Activated T-helper 1 cell treated with Interleukin-2 at 50 U/mL for 16 hours (primary cell): ENCODE results near the gene CEP97.
"Not testable (repeated sequence)": the region's sequence is repeated elsewhere in the genome, so short reads cannot be mapped to it uniquely, and the experiment has no call there.

Experiments used
- DNase-seq: peaks from one replicate; pipeline ENCODE4 v3.0.0-alpha.2; 2020; ENCODE audit warnings: low read depth

The CEP97 gene

GRCh38 chr3:101703169-101703568 lies 21.2 kb upstream of the CEP97 start:
- no peak for DNase-seq

DNA sequence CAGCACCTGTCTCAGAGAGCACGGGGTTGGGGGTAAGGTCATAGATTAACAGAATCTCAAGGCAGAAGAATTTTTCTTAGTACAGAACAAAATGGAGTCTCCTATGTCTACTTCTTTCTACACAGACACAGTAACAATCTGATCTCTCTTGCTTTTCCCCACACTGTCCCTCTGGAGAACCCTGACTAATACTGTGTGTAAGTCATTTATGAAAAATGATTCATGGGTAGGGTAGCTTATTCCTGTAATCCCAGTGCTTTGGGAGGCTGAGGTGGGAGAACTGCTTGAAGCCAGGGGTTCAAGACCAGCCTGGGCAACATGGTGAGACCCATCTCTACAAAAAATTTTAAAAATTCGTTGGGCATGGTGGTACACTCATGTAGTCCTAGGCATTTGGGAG lies 19.8 kb upstream of the CEP97 start:
- DNase-seq, result not testable (repeated sequence)

DNA sequence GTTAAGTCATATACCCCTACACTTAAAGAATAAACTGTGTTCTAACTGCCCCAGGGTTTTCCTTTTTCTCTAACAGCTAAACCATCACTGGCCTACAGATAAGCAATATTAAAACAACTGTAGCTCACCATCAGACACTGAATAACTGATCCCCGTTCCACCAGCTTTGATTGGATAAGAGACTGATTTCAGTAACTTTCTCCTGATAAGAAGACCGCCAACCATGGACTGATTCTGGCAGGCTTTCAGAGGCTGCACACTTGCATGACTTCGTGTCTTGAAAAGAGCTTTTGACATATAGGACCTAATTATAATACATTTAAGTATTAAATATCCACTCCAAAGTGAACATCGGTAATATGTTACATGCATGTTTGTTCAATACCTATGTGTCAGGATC lies 15.3 kb upstream of the CEP97 start:
- no peak for DNase-seq

- DNase-seq, result no peak
These were observed 6.0 kb upstream of the CEP97 start for GRCh38 chr3:101718455-101718854.

- DNase-seq, result no peak
These were observed 4.7 kb upstream of the CEP97 start for GRCh38 chr3:101719604-101720185.

DNA sequence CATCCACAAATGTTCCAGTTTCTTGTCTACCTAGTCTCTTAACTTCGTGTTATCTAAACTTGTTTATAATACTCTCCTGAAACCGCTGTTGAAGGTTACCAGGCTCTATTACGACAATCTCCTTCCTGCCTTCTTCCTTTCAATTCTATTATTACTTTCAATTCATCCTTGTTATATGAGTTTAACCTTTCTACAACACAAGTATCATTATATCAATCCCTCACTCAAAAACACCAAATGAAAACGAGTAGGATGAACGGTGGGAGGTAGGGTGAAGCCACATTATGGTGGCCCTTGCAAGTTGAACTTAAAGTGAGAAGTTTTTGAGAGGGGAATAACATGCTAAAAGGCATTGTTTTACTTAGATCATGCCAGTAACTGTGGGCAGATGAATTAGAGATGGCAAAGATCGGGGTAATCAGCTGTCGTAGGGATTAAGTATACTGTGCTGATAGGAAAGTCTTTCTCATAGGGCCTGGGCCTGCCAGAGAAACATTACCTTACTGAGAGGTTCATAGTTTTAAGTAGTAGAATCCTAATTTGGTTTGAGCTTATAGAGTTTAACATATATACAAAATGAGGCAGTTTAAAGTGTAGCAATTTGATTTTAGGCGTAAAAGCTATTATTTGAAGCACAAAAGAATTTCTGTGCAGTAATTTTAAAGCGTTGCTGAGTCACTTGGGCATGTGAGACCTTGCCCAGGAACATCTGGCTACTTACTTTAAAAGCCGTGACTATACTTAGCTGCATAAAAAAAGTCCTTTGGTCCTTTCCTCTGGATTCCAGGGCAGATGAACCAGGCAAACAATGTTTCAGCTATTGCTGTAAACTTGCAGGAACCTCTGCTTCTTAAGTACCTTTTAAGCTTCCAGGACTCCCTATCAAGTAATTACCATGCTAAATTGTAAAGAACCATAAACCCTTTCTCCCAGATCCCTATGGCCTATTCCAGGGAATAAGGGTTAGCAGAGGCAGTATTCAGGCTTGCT lies 3.3 kb upstream of the CEP97 start:
- no peak for DNase-seq

- no peak for DNase-seq
These were observed 1.8 kb upstream of the CEP97 start for GRCh38 chr3:101722394-101723173.

DNA sequence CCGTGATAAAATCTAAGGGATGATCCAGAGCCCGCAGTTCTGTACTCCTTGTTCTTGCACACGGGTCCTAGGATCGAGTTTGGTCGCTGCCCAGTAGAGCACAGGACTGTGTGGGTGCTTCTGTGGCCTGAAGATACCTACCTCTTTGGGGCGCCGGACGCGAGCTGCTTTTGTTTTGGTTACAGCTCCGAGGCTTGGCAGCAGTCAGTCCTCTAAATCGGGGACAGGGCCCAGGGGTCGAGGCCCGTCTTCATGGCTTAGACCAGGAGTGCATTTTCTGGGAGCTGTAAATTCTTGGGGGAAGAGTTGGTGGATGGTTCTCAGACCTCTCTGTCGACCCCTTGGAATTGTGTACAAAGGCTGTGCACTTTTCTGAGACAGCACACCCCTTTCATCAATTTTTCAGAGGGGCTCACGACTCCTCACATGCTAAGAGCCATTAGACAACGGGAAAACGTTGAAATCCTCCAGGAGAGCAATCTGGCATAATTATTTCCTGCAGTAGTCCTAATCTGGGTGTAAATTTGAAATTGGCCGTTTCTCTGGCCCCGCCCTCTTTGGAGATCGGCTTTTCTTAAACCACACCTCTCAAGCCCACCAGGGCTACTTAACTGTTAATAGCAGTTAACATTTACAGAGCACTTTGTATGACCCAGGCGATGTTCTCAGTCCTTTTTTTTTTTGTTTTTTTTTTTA lies 928 bp downstream of the CEP97 start:
- DNase-seq, result peak; percentile 5

DNA sequence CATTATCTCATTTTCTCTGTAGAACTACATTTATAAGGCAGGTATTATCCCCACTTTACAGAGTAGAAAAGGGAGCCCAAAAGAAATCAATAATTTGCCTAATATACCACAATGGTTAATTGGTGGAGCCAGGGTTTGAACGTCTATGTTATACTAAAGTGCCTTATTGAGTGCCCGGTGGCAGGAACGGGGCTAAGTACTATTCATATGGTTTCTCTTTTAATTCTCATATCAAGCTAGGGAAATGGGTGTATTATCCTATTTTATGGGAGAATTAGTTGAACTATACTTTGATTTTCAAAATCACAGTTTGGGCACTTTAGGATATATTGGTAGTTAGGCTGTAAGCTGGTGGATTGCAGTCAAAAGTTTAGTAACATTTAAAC lies 1.5 kb downstream of the CEP97 start:
- no peak for DNase-seq

DNA sequence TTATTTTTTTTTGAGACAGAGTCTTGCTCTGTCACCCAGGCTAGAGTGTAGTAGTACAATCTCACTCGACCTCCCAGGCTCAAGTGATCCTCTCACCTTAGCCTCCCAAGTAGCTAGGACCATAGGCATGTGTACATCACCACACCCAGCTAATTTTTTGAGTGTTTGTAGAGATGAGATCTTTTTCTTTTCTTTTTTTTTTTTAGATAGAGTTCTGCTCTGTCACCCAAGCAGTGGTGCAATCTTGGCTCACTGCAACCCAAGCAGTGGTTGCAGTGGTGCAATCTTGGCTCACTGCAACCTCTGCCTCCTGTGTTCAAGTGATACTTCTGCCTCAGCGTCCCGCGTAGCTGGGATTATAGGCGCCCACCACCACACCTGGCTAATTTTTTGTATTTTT lies 5.2 kb downstream of the CEP97 start:
- DNase-seq, result no peak

DNA sequence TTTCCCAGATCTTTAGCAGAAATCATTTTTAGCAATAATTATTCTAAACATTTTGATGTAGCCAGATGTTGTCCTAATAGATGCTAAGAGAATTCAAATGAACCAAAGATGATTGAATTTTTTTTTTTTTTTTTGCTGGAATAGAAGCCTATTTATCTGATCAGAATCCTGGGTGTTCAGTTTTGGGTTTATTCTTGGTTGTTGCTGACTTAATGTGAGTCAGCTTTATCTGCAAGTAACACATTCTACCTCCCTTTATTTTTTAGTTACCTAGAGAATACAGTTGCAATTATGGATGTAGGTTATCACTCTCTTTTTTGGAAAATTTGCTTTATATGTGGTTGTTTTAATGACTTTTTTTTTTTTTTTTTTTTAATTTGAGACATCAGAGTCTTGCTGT lies 6.4 kb downstream of the CEP97 start:
- DNase-seq, result no peak

DNA sequence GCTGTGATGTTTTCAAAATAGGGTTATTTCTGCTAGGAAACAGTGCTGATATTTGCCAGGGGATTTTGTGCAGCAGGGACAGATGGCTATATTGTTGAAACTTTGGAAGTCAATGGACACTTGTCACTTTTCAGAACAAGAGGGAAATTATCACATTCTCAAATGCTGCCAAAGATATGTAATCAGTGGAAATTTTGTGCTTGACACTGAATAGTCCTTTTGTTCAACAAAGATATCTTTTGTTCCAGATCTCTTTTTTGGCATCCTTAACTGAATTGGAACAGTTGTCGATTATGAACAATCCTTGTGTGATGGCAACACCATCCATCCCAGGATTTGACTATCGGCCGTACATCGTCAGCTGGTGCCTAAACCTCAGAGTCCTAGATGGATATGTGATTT lies 7.8 kb downstream of the CEP97 start:
- DNase-seq, result no peak

DNA sequence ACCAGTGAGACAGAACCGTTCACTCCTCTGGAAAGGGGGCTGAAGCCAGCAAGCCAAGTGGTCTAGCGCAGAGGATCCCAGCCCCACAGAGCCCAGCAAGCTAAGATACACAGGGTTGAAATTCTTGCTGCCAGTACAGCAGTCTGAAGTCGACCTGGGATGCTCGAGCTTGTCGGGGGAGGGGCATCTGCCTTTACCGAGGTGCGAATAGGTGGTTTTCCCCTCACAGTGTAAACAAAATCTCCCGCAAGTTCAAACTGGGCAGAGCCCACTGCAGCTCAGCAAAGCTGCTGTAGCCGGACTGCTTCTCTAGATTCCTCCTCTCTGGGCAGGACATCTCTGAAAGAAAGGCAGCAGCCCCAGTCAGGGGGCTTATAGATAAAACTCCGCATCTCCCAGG lies 11.4 kb downstream of the CEP97 start:
- no peak for DNase-seq

DNA sequence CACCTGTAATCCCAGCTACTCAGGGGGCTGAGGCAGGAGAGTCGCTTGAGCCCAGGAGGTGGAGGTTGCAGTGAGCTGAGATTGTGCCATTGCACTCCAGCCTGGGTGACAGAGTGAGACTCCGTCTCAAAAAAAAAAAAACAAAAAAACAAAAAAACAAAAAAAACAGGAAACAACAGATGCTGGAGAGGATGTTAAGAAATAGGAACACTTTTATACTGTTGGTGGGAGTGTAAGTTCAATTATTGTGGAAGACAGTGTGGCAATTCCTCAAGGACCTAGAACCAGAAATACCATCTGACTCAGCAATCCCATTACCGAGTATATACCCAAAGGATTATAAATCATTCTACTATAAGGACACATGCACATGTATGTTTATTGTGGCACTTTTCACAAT lies 17.5 kb downstream of the CEP97 start:
- DNase-seq, result not testable (repeated sequence)

GRCh38 chr3:101744811-101745210 lies 20.4 kb downstream of the CEP97 start:
- no peak for DNase-seq

GRCh38 chr3:101745934-101746333 lies 21.5 kb downstream of the CEP97 start:
- DNase-seq, result not testable (repeated sequence)

- DNase-seq, result peak; percentile 40
These were observed 29.1 kb downstream of the CEP97 start for GRCh38 chr3:101753386-101754113.

DNA sequence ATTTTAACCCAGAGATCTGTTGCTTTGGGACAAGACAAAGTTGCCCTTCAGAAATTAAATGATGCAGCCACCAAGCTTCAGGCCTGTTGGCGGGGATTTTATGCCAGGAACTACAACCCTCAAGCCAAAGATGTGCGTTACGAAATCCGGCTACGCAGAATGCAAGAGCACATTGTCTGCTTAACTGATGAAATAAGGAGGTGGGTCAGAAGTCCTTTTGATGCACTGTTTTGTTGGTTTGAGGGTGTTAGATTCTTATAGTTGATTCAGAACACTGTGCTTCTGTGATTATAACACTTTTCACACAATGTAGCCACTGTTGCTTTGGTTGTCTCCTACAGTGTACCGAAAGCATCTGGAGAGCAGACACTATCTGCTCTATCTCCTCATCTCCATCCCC lies 33.8 kb downstream of the CEP97 start:
- no peak for DNase-seq

- no peak for DNase-seq
These were observed 37.7 kb downstream of the CEP97 start for GRCh38 chr3:101762041-101762646.

GRCh38 chr3:101777745-101778281 lies 53.4 kb downstream of the CEP97 start:
- not testable (repeated sequence) for DNase-seq
